HEK293 (cell line): ENCODE results near the gene RILPL1.
"Not testable (repeated sequence)": the region's sequence is repeated elsewhere in the genome, so short reads cannot be mapped to it uniquely, and the experiment has no call there.

Source experiments
- CTCF ChIA-PET: fragments of 350-600 bp; formaldehyde crosslinking; extraction: SDS; loops from one replicate; lab custom pipeline; 2021; ENCODE audit warnings: antibody characterized with exemption; lab: Yijun Ruan, JAX
- POLR2A ChIA-PET: fragments of 300-600 bp; formaldehyde crosslinking; extraction: SDS; loops from one replicate; lab custom pipeline; 2020; ENCODE audit warnings: antibody characterized with exemption, inconsistent platforms; lab: Yijun Ruan, JAX
- H3K27ac ChIP-seq: fragments of 200-500 bp; sonication (Bioruptor generic); 2 replicates; pipeline ENCODE4 v1.5.1; 2014; ENCODE audit warnings: low read depth, low read length, control low read depth, inconsistent platforms; ENCODE audit errors: extremely low read depth
- H3K36me3 ChIP-seq, 2 experiments: fragments of 200-500 bp in 1 of 2; sonication (Bioruptor generic) in 1 of 2; 1 replicate in 1 of 2; 2 replicates in 1 of 2; pipeline ENCODE4 v1.5.1; 2014 to 2017; ENCODE audit warnings: inconsistent platforms in 2 of 2, low read length in 2 of 2; ENCODE audit not compliant: control insufficient read depth in 2 of 2, insufficient read depth in 1 of 2
- H3K4me1 ChIP-seq: fragments of 200-500 bp; sonication (Bioruptor generic); 2 replicates; pipeline ENCODE4 v1.5.1; 2014; ENCODE audit warnings: mild to moderate bottlenecking, low read length, inconsistent platforms; ENCODE audit not compliant: control insufficient read depth, insufficient read depth
- H3K4me3 ChIP-seq: 2 replicates; pipeline ENCODE4 v1.5.1; 2011; ENCODE audit warnings: low read depth, mild to moderate bottlenecking, control low read depth, low read length, moderate library complexity
- H3K9me3 ChIP-seq: fragments of 200-500 bp; sonication (Bioruptor generic); 2 replicates; pipeline ENCODE4 v1.5.1; 2014; ENCODE audit warnings: low read depth, low read length, inconsistent platforms; ENCODE audit not compliant: control insufficient read depth, insufficient read depth
- ZNF10 ChIP-seq: fragments of 450-650 bp; formaldehyde crosslinking; IDR thresholded peaks from 2 replicates; pipeline ENCODE4 v1.5.1; 2017; ENCODE audit warnings: missing biosample characterization, missing genetic modification characterization
- ZNF121 ChIP-seq: fragments of 450-650 bp; formaldehyde crosslinking; IDR thresholded peaks from 2 replicates; pipeline ENCODE4 v1.5.1; 2016; ENCODE audit warnings: missing biosample characterization, missing genetic modification characterization
- ZNF169 ChIP-seq: fragments of 450-650 bp; formaldehyde crosslinking; IDR thresholded peaks from 2 replicates; pipeline ENCODE4 v1.5.1; 2016; ENCODE audit warnings: missing biosample characterization, missing genetic modification characterization
- ZNF174 ChIP-seq: fragments of 450-650 bp; formaldehyde crosslinking; IDR thresholded peaks from 2 replicates; pipeline ENCODE4 v1.5.0; 2017; ENCODE audit warnings: missing biosample characterization, mild to moderate bottlenecking, missing genetic modification characterization
- ZNF366 ChIP-seq: fragments of 450-650 bp; formaldehyde crosslinking; conservative IDR thresholded peaks from 2 replicates; pipeline ENCODE4 v1.5.1; 2016; ENCODE audit warnings: missing biosample characterization, missing genetic modification characterization
- ZNF37A ChIP-seq: fragments of 450-650 bp; IDR thresholded peaks from 2 replicates; pipeline ENCODE4 v1.5.1; 2018; ENCODE audit warnings: missing biosample characterization, missing genetic modification characterization
- TF ChIP-seq, protein P1 (sequence below): fragments of 450-650 bp; formaldehyde crosslinking; IDR thresholded peaks from 2 replicates; pipeline ENCODE4 v1.5.1; 2017; ENCODE audit warnings: missing biosample characterization, missing genetic modification characterization
- TF ChIP-seq, protein P2 (sequence below): fragments of 450-650 bp; formaldehyde crosslinking; IDR thresholded peaks from 2 replicates; pipeline ENCODE4 v1.5.1; 2016; ENCODE audit warnings: missing biosample characterization, missing genetic modification characterization
- TF ChIP-seq, protein P3 (sequence below): fragments of 450-650 bp; formaldehyde crosslinking; IDR thresholded peaks from 2 replicates; pipeline ENCODE4 v1.5.1; 2016; ENCODE audit warnings: missing biosample characterization, missing genetic modification characterization

The RILPL1 gene

DNA sequence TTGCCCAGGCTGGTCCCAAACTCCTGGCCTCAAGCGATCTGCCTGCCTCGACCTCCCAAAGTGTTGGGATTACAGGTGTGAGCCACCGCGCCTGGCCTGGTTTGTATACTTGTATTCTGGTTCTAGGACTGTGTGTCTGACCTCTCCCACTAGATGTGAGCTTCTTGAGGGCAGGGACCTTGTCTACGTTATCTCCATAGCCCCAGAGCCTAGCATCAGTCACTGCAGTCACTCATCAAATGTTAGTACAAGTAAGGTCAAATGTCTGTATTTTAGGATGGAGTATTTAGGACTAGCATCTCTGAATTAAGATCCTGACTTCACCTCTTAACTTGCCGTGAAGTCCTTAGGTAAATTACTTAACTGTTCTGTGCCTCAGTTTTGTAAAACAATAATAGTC lies 99.9 kb downstream of the RILPL1 start (continued):
- TF ChIP-seq, protein P1, sequence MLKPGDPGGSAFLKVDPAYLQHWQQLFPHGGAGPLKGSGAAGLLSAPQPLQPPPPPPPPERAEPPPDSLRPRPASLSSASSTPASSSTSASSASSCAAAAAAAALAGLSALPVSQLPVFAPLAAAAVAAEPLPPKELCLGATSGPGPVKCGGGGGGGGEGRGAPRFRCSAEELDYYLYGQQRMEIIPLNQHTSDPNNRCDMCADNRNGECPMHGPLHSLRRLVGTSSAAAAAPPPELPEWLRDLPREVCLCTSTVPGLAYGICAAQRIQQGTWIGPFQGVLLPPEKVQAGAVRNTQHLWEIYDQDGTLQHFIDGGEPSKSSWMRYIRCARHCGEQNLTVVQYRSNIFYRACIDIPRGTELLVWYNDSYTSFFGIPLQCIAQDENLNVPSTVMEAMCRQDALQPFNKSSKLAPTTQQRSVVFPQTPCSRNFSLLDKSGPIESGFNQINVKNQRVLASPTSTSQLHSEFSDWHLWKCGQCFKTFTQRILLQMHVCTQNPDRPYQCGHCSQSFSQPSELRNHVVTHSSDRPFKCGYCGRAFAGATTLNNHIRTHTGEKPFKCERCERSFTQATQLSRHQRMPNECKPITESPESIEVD (tag by site-specific recombination) = no peak
- no peak for TF ChIP-seq ZNF366 (tag by site-specific recombination)
- no peak for TF ChIP-seq ZNF37A (tag by site-specific recombination)
- no peak for TF ChIP-seq ZNF174 (tag by site-specific recombination)
- TF ChIP-seq, protein P2, sequence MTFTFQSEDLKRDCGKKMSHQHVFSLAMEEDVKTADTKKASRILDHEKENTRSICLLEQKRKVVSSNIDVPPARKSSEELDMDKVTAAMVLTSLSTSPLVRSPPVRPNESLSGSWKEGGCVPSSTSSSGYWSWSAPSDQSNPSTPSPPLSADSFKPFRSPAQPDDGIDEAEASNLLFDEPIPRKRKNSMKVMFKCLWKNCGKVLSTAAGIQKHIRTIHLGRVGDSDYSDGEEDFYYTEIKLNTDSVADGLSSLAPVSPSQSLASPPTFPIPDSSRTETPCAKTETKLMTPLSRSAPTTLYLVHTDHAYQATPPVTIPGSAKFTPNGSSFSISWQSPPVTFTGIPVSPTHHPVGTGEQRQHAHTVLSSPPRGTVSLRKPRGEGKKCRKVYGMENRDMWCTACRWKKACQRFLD = no peak

DNA sequence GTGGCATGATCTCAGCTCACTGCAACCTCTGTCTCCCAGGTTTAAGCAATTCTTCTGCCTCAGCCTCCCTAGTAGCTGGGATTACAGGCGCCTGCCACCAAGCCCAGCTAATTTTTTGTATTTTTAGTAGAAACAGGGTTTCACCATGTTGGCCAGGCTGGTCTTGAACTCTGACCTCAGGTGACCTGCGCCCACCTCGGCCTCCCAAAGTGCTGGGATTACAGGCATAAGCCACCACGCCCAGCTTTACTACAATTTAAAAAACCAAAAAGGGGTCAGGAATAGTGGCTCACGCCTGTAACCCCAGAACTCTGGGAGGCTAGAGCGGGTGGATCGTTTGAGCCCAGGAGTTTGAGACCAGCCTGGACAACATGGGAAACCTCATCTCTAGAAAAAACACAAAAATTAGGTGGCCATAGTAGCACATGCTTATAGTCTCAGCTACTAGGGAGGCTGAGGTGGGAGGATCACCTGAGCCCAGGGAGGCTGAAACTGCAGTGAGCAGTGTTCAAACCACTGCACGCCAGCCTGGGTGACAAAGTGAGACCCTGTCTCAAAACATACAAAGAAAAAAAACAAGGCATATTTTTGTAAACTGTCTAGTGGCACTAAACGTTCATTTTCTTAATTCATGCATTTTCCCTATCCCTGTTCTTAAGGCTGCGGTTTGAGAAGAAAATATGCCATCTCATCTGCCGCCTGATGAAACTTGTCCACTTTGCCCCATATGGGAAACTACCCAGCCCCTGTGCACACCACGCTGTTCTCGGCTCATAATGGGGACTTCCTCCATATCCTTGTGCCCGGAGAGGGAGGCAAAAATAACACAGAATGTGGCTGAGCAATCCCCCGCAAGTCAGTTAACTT lies 101.3 kb downstream of the RILPL1 start:
- H3K36me3 ChIP-seq, H3K9me3 ChIP-seq, H3K4me3 ChIP-seq, H3K4me1 ChIP-seq, CTCF ChIA-PET, H3K27ac ChIP-seq: not testable (repeated sequence)
- POLR2A ChIA-PET = interaction anchor here (0.7 kb wide), 1 partner anchor 51 kb away, joined by 4 read pairs; no protein-coding TSS in a partner anchor

DNA sequence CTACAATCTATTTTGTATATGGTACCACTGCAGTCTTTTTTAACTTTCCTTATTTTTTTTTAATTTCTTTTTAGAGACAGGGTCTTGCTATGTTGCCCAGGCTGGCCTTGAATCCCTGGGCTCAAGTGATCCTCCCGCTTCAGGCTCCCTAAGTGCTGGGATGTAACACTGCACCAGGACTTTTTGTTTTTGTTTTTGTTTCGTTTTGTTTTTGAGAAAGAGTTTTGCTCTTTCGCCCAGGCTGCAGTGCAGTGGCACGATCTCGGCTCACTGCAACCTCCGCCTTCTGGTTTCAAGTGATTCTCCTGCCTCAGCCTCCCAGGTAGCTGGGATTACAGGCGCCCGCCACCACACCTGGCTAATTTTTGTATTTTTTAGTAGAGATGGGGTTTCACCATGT lies 104.4 kb downstream of the RILPL1 start:
- not testable (repeated sequence) for H3K27ac ChIP-seq

DNA sequence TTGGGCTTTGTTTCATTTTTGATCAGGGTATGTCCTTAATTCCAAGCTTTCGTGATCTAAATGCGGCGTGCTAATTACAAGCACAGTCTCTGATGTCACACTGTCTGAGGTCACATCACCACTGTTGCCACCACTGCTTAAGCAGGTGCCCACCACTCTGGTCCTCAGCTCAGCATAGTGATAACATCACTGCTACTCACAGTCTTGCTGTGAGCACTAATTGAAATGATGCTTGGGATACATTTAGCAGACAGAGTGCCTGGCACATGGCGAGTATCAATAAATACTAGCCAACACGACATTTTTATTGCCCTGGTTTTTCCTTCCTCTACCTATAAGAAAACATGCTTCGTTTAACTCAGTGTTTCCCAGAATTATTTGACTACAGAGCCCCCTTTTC lies 104.9 kb downstream of the RILPL1 start:
- Histone ChIP-seq H3K9me3 (no peaks in the 10 kb centered on the region), H3K27ac (no peak overlapping the region), H3K4me3 (no peak overlapping the region), H3K4me1 (no peaks in the 10 kb centered on the region), H3K36me3 (peaks cover 0 to 14% of the 10 kb centered on the region in 2 experiments; a peak in 2 of 3 replicates)
- ChIA-PET POLR2A (no interaction called here), CTCF (no interaction called here)
- TF ChIP-seq ZNF10 (tag by site-specific recombination) = 0 out of 2 replicates have a peak, but pooled peaks have one; percentile 34
- TF ChIP-seq, protein P3, sequence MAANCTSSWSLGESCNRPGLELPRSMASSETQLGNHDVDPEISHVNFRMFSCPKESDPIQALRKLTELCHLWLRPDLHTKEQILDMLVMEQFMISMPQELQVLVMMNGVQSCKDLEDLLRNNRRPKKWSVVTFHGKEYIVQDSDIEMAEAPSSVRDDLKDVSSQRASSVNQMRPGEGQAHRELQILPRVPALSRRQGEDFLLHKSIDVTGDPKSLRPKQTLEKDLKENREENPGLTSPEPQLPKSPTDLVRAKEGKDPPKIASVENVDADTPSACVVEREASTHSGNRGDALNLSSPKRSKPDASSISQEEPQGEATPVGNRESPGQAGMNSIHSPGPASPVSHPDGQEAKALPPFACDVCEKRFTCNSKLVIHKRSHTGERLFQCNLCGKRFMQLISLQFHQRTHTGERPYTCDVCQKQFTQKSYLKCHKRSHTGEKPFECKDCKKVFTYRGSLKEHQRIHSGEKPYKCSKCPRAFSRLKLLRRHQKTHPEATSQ (tag by site-specific recombination) = no peak
- no peak for TF ChIP-seq ZNF169
- TF ChIP-seq, protein P1 (tag by site-specific recombination) = 0 out of 2 replicates have a peak, but pooled peaks have one; percentile 47

More for the DNA sequence above, 104.4 kb downstream of the RILPL1 start:
- peak; percentile 57; the same call in 1 of the 2 replicates for TF ChIP-seq ZNF121 (tag by site-specific recombination)
- TF ChIP-seq, all 188 proteins: peak for 1; not testable (repeated sequence) for 187
- CTCF ChIA-PET, H3K4me1 ChIP-seq, H3K4me3 ChIP-seq, H3K9me3 ChIP-seq: not testable (repeated sequence)
- POLR2A ChIA-PET = interaction anchor here (0.7 kb wide), 1 partner anchor 9 kb away, joined by 4 read pairs; no protein-coding TSS in a partner anchor
- H3K36me3 ChIP-seq = peaks cover 0 to 14% of the 10 kb centered on the region in 2 experiments; a peak in 2 of 3 replicates
